C4-2B (cell line): ENCODE results near the gene ATP4B.
"Not testable (repeated sequence)": the region's sequence is repeated elsewhere in the genome, so short reads cannot be mapped to it uniquely, and the experiment has no call there.

Experiments used
- H3K27ac ChIP-seq: fragments of 450-650 bp; 2 replicates; pipeline ENCODE4 v1.5.1; 2017
- CTCF ChIP-seq: fragments of 450-650 bp; conservative IDR thresholded peaks from 2 replicates; pipeline ENCODE4 v1.5.1; 2017; ENCODE audit warnings: mild to moderate bottlenecking
- ZFX ChIP-seq: fragments of 450-650 bp; IDR thresholded peaks from 2 replicates; pipeline ENCODE4 v1.6.1; 2017

ATP4B gene

GRCh38 chr13:113628291-113629270, 29.4 kb downstream of the ATP4B start:
- TF ChIP-seq ZFX: no peak
- TF ChIP-seq CTCF: no peak
- peak overlapping the region; percentile 74 for H3K27ac ChIP-seq

- no peak overlapping the region for H3K27ac ChIP-seq
- TF ChIP-seq CTCF: no peak
- no peak for TF ChIP-seq ZFX
These were observed 30.9 kb downstream of the ATP4B start for GRCh38 chr13:113627136-113627535.

GRCh38 chr13:113625965-113626721, 31.9 kb downstream of the ATP4B start:
- H3K27ac ChIP-seq: no peak overlapping the region; the same call in 1 of the 2 replicates
- TF ChIP-seq ZFX: no peak
- no peak for TF ChIP-seq CTCF

- not testable (repeated sequence) for H3K27ac ChIP-seq
These were observed 33.2 kb downstream of the ATP4B start for GRCh38 chr13:113624640-113625304.

GRCh38 chr13:113624235-113624587, 33.8 kb downstream of the ATP4B start:
- H3K27ac ChIP-seq: no peak overlapping the region
- TF ChIP-seq CTCF (no peak), ZFX (no peak)

GRCh38 chr13:113623491-113624234, 34.3 kb downstream of the ATP4B start:
- no peak overlapping the region; the same call in 1 of the 2 replicates for H3K27ac ChIP-seq
- TF ChIP-seq CTCF: no peak
- TF ChIP-seq ZFX: no peak

GRCh38 chr13:113622791-113623490, 35.1 kb downstream of the ATP4B start:
- TF ChIP-seq ZFX (no peak), CTCF (no peak)
- H3K27ac ChIP-seq: no peak overlapping the region

GRCh38 chr13:113621986-113622550, 35.9 kb downstream of the ATP4B start:
- not testable (repeated sequence) for H3K27ac ChIP-seq
